Activated CD8-positive, alpha-beta memory T cell treated with anti-CD3 and anti-CD28 coated beads, Interleukin-2, amount 50 U/mL, for 48 hours (primary cell): Measurements from ENCODE around the gene TMEM239.
"Not testable (repeated sequence)": the region's sequence is repeated elsewhere in the genome, so short reads cannot be mapped to it uniquely, and the experiment has no call there.

Experiments
- DNase-seq: peaks from one replicate; pipeline ENCODE4 v3.0.0-alpha.2; 2020

Gene TMEM239

DNA sequence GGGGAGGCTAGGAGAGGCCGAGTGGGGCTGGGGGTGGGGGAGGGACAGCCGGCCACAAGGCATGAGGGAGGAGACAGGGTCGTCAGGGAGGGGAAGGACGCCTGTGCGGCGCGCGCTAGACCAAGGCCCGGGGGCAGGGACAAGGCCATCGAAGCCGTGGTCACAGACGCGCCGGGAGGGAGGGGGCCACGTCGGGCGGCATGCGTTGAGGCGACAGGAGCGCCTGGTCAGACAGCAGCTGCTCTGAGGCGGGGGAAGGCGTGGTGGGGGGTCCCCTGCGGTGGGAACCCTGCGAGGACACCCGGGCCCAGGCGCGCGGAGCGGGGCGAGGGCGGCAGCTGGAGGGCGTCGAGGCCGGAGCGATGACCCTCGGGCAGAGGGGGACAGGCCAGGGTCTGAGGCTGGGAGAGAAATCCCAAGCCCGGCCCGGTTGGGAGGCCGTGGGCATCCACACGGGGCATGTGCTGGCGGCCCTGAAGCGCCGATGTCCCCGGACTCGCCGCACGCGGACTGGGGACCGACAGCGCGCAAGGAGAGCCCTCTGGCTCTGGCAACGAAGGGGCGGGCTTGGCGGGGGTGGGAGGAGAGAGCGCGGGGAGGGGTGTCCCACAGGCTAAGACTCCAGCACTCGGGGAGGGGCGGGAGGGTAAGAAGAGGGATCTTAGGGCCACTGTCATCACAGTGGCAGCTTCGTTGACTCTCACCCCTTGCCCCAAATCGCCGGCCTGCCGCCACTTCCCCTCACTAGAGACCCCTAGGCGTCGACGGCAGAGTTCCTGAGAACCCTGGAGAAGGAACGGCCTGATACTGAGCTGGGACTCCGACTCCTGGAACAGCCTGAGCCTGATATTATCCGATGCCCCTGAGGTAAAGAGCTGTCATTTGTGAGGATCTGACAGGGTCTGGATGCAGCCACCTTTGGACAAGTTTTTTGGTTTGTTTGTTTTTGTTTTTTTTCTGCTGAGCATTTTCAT, 5.0 kb downstream of the TMEM239 start:
- peak; percentile 49 for DNase-seq

DNA sequence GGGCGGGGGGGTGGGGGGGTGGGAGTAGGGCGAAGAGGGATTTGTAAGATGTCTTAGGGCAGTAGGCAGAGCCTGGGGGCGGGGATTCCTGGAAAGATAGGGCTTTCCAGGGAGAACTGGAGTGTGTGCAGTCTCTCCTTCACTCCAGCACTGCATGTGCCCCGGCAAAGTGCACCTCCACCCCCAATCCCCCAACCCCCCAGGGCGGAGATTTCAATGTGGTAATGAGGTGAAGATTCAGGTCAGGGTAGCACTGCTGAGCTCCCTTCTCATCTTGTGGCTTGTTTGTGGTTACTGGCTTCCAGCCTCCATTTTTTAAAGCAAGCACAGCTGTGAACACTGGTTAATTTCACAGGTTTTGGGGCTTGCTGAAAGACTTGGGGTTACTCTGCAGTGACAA, 5.9 kb downstream of the TMEM239 start:
- DNase-seq = peak; percentile 54

DNA sequence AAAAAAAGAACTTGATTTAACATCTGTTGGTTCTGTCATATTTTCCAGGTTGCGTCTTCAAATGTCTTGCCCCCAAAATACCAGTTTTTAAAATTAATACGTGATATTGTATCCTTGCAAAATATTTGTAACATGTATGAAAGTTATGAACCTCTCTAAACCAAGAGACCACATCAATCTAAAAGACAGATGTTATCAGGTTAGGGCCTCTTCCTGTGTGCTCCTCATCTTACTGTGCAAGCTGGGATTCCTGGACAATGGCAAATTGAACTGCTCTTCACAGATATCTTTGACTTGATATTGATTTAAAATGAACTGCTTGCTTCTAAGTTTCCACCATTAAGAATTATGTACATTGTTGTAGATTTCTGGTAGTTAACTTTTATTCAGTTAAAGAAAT, 9.6 kb downstream of the TMEM239 start:
- no peak for DNase-seq

DNA sequence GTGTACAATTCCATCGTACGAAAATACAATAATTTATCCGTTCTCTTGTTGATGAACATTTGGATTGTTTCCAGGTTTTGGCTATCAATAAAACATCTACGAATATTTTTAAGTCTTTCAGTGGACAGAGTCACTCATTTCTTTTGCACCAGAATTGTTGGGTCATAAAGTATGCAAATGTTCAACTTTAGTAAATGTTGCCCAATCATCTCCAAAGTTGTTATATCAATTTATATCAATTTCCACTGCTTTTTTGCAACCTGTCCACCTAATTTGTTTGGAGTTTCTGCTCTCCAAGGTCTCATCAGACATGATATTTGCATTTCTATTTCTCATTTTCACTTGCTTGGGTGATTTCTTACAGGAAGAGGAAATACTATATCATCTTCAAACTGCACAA, 10.5 kb downstream of the TMEM239 start:
- DNase-seq = no peak

DNA sequence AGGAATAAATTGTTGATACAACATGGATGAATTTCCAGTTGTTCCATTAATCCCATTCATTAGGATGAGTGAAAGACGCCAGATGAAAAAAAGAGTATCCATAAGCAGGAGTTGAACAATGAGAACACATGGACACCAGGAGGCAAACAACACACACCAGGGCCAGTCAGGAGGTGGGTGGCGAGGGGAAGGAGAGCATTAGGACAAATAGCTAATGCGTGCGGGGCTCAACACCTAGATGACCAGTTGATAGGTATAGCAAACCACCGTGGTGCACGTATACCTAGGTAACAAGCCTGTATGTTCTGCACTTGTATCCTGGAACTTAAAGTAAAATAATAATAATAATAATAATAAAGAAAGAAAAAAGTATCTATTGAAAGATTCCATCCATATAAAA, 13.2 kb downstream of the TMEM239 start:
- DNase-seq = peak; percentile 17

DNA sequence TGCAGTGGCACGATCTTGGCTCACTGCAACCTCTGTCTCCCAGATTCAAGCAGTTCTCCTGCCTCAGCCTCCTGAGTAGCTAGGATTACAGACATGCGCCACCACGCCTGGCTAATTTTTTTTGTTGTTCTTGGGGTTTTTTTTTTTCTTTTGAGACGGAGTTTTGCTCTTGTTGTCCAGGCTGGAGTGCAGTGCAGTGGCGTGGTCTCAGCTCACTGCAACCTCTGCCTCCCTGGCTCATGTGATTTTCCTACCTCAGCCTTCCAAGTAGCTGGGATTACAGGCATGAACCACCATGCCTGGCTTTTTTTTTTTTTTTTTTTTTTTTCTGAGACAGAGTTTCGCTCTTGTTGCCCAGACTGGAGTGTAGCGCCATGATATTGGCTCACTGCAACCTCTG, 15.0 kb downstream of the TMEM239 start:
- DNase-seq = not testable (repeated sequence)

DNA sequence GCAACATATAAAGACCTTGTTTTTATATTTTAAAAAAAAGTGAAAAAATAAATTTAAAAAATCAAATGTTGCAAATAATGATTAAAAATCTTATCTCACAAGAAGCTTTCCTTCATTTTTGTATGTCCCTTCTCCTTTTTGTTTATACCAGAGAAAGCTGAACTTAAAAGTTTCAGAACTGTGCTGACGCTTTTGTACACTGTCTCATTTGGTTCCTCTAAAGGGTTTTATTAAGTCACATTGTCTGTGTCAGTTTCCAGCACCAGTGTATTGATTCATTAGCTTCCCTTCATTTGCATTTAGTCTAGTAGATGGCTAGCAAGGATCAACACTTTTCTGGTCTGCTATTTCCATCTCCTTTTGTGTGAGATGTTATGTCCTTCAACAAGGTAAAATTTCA, 17.6 kb downstream of the TMEM239 start:
- no peak for DNase-seq

DNA sequence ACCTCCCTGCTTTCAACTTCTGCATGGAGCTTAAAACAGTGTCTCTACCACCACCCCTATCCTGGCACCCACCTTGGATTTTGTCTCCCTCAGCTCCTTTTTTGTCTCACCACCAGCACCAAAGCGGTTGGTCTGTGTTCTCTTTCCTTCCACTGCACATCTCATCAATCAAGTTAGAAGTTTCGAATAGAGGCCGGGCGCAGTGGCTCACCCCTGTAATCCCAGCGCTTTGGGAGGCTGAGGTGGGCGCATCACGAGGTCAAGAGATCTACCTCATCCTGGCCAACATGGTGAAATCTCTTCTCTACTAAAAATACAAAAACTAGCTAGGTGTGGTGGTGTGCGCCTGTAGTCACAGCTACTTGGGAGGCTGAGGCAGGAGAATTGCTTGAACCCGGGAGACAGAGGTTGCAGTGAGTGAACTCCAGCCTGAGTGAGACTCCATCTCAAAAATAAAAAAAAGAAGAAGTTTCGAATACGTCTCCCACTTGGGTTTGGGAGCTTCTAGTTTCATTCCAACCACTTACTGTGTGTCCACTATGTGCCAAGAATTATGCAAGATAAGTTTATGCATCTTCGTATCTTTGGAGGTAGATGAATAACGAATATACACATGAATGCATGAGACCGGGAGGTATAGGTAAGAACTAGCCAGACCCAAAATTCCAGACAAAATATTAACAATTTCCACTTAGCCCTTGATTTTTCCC, 18.4 kb downstream of the TMEM239 start:
- no peak for DNase-seq

DNA sequence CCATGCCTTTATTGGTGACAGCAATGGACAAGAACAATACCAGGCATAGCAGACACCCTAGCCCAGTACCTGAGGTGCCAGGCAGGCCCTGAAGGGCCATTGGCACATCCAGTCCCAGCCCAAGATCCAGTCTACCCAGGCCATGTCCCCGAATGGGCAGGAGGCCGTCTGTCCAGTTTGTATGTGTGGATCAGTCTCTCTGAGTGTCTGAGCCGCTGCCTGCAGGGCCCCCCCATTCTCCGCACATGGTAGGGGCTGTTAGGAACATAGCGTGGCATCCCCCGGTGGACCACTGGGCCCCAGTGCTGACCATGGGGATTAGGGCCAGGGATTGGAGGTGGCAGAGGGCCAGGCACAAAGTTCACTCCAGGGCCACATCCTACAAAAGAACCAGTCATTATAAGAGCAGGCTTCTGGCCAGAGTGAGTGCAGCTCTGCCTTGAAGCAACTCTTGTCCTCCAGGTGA, 19.2 kb downstream of the TMEM239 start:
- DNase-seq = no peak

DNA sequence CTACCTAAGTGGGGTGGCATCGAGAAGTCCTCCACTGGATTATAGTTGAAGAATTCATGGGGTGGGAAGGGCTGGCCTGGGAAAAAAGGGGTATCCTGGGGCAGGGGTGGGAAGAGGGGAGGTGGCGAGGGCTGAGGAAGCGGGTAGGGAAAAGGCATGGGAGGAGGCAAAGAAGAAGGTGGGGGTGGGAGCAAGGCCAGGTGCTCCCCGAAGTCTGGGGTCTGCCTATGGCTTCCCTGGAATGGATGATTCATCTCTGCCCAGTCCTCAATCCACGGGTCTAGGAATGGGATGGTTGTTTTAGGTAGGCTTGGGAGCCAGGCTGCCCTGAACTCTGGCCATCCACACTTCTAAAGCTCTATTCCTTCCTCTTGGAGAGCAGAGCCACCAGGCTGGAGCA, 19.9 kb downstream of the TMEM239 start:
- no peak for DNase-seq

DNA sequence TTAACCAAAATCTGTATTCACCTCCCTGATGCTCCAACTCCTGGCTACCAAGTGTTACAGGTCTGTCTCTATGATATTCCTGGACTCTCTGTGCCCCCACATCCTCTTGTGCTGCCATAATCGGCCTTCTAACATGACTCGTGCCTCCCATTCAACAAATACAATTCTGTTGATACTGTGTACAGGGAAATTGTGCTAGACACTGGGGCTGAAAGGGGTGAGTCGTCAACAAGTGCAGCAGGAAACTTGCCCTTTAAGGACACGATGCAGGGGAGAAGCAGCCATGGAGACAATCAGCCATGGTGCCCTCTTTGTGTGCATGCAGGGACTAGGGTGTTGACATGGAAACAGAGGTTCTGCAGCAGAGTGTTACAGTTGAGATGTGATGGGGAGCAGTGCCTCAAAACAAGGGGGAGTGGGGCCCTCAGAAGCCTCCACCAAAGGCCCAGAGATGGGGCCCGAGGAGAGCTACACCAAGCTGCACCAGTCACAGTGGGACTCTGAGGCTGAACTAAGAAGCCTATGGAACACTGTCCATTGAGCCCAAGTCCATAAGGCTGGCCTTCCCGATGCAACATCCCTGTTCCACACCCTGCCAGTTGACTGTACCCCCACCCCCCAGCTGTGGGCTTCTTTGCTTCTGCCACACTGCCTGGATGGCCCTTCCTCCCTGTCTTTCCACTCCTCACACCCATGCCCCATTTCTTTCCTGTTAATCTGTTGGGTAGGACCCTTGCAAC, 21.2 kb downstream of the TMEM239 start:
- peak; percentile 46 for DNase-seq

DNA sequence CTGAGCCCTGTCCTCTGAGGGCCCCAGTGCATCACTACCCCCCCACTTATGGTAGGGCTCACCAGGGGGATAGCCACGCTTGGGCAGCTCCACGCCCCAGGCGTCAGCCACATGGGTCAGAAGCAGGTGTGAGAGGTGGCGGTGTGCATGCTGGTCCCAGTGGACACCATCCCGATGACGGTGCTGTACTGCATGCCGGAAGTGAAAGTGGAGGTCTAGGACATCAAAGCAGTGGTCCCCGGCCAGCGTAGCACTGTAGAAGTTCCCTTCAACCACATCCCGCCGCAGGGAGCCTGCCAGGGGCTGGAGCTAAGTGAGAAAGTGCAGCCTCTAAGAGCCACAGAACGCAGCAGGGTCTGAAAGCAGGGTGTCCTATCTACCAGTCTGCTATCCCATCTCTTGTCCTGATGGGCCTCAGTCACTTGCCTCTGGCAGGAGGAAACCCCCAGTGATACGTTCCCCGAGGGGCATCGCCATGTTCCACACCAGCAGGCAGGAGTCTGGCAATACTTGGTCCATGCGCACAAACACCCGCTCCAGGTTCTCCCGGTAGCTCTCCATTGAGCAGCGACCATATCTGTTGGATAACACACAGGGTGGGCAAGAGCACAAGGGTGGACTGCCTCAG, 22.1 kb downstream of the TMEM239 start:
- DNase-seq = peak; percentile 46

DNA sequence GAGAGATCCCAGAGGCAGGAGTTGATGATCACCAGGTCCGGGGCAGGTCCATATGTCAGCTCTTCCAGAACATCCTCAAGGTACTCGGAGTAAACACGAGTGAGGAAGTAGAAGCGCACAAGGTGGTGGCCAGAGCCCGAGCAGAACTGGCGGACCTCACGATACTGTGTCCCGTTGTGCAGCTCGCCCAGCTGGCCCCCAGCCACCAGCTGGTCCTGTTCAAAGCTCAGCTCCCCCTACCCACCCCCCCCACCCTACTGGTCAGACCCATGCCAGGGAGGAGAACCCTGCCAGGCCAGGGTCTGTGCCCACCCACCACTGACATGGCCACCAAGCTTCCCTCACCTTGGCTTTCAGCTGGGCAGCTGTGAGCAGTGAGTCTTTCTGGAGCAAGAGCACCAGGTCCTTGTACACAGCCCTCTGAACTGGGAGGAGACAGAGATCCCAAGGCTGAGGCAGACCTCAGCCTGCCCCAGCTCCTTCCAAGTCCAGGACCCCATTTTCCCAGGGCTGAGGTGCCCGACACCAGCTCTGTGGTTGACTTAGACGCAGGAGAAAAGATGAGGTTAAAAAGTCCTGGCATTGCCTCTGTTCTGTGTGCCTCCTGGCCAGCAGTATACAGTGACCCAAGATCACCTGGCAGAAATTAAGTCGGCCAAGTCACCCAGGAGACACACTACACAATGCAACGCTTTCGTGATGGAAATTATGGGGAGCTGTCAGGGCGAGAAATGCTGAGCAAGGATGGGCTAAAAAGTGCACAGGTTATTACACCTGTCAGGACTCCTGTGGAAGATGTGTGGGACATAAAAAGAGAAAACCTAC, 22.9 kb downstream of the TMEM239 start:
- DNase-seq = peak; percentile 52

DNA sequence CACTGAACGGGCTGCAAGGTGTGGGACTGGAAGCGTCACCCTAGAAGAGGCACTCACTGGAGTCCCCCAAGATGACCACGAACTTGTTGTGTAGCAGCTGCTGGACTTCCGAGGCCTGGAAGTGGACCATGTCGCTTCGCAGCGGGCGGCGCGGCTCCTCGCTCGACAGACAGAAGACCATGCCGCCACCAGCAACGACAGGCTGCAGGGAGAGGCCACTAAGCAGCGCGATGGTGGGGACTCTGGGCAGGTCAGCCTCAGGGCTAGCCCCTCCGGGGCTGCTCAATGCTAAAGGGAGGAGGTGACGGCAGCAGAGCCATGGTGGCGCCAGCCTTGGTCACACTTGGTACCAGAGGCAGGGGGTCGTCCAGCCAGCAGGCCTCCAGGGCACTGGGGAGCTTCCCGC, 23.6 kb downstream of the TMEM239 start:
- DNase-seq = no peak

DNA sequence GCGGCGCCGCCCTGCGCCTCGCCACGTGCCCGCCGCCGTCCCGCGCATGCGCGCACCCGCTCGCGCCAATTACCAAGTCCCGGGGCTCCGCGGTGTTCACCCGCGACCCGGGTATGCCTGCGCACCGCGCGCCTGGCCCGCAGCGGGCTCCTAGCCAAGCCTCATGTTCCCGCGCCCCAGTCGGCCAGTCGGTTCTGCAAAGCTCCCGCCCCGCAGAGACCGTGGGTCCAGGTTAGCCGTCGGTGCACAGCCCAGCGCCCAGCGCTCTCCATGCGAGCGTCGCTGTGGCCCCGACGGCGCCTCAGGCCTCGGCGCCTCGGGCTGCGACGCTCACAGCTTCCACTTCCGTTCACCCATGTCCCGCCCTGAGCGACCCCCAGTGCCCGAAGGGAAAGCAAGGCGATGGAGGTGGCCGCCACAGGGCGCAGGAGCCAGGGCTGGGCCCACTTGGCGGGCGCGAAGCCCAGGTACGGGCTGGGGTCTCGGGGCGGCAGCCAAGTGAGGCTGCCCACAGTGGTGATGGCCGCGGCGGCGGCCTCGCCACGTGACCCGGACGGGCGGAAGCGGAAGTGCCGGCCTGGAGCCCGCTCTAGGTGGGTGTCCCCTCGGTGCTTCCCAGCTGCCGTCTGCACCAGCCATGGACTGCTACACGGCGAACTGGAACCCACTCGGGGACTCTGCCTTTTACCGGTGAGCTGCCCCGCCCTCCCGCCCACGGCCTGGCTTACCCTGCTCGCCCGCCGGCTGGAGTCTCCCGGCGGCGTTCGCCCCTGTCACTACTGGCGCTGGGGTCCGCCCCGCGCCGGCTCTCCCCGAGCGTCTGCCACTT, 24.2 kb downstream of the TMEM239 start, which contains the start of the genes PCED1A and VPS16:
Gene PCED1A (minus strand): TSS at position 518 of the 829 bp plus-strand sequence. CDS start 743 bp downstream, outside the sequence.
Gene VPS16 (plus strand): TSS at position 608 of the 829 bp plus-strand sequence. CDS start 30 bp downstream, at position 638.
- peak; percentile 94 for DNase-seq

DNA sequence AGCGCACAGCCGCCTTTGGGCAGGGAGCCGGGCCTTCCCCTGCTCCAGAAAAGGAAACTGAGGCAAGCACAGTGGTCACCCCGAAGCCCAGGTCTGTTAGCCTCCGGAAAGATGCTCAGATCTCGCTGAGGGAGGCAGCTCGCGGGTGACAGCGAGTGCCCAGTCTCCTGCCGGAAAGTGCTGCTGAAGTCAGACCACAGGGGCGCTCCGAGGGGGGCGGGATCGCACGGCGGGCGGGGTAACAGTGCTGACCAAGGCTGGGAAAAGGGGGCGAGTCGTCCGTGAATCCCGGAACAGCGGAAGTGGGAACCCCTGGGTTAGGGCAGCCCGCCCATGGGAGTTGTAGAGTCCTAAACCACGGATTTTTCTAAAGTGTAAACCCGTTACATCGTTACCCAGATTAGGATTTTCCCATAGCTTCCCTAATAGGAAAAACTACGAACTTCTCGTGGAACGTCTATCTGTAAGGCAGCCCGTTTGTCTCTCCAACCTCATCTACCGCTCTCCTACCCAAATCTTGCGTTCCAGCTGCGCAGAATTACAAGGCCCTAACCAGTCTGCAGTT, 24.9 kb downstream of the TMEM239 start:
- DNase-seq = peak; percentile 78

DNA sequence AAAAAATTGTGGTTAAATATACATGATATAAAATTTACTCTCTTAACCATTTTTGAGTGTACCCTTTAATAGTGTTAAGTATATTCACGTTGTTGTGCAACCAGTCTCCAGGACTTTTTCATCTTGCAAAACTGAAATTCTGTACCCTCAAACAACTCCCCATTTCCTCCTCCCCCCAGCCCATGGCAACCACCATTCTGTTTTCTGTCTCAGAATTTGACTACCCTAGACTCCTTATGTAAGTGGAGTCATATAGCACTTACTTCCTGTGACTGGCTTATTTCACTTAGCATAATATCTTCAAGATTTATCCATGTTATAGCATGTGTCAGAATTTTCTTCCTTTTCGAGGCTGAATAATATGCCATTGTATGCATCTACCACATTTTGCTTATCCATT, 29.4 kb downstream of the TMEM239 start:
- DNase-seq = no peak

DNA sequence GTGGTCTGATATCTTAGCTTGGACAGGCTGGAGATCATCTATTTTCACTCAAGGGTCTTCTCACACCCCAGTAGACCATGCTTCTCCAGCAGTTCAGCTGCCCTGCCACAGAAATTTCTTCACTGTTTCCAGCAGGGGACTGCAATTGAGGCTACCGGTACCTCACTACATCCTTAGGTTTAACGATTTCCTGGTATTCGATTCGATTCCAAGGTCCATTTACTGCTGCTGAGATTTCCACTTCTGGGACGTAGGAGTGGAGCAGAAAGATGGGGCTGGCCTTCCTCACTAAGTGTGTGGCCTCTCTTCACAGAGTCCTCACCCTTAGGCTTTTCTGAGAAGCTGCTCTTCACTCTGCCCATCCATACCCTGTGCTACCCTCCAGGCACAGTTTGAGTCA, 30.5 kb downstream of the TMEM239 start:
- DNase-seq = no peak

DNA sequence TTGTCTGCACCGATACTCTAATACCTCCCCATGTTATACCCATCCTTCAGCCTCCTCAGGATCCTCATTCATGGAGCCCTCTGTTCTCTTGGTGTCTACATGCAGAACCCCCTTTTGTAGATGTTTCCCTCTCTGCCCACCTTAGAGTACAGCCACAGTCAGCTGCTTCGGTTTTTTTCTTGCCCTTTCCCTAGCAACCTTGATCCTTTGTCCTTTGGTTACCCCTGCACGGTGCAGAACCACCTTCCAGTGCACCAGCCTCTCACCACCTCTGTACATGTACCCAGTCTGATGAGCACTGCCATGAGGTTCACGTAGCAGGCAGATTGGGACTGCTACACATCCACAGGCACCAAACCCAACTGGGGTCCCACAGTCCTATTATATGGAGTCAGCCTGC, 31.6 kb downstream of the TMEM239 start:
- no peak for DNase-seq

DNA sequence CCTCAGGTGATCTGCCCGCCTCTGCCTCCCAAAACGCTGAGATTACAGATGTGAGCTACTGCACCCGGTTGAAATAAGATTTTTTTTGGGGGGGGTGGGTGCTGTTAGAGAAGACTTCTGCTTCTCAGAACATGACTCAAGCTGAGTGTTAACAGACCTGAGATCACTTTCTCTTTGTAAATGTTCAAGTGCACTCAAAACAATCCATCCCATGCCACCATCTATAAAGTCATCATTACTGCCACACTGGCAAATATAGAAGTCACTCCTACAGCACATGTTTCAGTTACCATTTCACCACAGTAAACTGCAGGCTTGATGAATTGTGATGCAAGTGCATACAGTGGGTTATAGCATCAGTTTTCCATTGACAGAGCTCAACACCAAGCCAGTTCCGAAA, 33.4 kb downstream of the TMEM239 start:
- DNase-seq = peak; percentile 3
